HG03196 (cell line): ENCODE results near the gene CCDC167.
"Not testable (repeated sequence)": the region's sequence is repeated elsewhere in the genome, so short reads cannot be mapped to it uniquely, and the experiment has no call there.

Experiments used
- ATAC-seq: cut with Tn5 transposase; IDR thresholded peaks from one replicate; pipeline ENCODE4 v1.9.1; 2021; ENCODE audit not compliant: unreplicated experiment

The CCDC167 gene

DNA sequence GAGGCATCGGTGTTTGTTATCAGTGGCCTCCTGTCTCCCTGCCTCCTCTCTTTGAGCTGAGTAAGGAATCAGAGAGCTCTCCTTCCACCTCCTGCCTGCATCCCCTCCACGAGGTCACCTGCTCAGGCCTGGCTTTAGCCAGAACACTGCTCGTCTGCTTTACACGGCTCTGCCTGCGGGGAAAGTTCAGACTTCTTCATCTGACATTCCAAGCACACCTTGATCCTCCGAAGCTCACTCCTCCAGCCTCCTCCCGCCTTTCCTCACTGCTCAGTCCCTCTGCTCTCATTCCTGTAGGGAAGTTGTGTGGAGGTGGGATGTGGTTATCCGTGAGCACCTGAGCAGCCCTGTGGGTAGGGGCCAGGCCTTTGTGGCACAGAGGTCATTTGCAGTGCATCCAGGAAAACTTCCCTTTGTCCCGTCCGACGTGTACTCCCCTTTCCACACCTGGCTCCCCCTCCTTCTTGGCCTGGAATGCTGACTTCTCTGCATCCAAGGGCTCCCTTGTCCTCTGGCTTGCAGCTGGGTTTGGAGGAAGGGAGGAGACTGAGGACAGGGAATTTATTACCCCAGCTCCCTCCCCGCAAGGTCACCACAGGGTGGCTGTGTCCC, 12.8 kb upstream of the CCDC167 start:
- no peak for ATAC-seq

DNA sequence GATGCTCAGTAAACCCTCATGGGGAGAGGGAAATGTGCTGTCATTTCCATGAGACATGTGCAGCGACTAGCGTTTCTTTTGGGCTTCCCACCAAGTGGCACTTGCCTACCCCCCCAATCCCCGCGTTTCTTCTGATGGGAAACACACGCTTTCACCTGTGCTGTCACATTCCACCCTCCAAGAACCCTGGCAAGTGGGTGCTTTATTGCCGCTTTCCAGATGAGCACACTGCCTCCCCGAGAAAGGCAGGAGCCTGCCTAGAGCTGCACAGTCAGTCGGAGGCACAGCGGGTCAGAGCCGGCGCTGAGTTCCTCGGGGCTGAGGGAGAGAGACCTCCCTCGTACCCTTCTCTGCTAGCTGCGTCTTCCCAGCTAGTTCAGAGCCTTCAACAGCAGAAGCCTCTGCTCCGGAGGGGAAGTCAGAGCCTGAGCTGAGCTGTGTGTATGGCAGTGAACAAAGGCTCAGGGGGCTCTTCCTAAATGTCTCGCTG, 12.3 kb upstream of the CCDC167 start:
- ATAC-seq: no peak

DNA sequence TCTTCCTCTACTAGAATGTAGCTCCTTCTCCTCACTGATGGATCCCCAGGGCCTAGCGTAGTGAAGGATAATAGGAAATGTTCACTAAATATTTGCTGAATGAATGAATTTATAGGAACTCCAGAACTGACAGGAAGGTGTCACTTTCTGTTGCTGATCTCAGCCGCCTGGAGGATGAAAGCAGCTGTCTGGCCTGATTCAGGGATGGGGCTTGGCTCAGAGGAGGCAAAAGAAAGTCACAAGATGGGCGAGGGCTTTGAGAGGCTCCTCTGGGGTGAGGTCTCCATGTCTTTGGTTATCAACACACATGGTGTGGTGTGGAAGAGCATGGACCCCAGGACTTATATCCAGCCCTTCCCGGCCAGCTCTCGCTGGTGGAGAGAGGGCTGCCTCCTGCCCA, 11.5 kb upstream of the CCDC167 start:
- no peak for ATAC-seq

DNA sequence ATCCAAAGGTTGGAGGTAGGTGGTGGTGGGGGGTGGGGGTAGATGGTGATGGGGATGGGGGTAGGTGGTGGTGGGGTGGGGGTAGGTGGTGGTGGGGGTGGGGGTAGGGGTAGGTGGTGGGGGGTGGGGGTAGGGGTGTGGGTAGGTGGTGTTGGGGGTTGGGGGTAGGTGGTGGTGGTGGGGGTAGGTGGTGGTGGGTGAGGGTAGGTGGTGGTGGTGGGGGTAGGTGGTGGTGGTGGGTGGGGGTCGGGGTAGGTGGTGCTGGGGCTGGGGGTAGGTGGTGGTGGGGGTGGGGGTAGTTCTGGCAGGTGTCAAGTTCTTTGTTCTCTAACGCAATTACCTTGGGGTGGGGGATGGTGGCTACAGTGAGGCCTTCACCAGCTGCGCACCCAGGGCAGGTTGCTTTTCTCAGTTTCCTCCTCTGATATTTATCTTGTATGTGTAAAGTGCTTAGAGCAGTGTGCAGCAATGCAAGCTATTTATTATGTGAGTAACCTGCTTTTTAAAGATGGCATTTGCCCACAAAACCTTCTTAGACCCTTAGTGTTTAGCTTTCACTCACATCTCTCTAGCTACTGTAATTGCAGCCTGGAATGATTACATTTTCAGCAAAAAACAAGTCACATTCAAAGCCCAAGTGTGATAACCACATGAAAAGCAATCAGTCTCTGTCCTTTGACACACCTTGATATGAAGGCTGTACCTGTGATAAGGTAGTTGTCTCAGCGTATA, 8.2 kb upstream of the CCDC167 start:
- ATAC-seq: no peak

DNA sequence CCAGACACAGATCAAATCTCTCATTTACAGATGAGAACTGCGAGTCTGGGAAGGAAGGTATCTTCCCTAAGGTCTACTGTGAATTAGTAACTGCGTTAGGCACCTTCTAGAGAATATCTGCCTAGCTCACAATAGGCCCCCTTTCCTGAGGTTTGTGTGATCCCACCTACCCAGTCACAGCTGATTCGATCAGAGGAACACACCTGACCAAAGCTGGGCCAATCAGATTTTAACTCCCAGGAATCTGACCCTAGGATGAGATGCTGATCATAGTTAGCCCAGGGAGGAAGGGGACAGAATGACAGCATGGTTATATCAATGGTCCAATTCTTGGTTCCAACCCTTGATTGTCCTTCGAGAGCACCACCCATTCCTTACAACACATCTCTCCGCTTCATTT, 7.4 kb upstream of the CCDC167 start:
- ATAC-seq: no peak

DNA sequence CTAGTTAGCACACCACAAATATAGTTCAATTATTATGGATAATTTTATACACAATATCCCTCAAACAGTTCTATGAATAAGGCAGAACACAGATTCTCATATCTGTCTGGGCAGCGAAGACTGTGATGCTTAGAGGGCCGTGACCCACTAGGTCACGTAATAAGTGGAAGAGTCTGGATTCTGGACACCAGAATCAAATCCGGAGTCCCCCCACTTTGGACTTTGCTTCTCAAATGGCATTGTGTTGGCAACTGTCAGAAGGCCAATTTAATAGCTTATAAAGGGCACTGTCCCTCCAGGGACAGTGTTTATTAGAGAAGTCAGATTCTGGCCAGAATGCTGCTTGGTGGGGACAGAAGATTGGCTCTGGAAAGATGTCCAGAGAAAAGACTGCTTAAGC, 6.8 kb upstream of the CCDC167 start:
- ATAC-seq: no peak

DNA sequence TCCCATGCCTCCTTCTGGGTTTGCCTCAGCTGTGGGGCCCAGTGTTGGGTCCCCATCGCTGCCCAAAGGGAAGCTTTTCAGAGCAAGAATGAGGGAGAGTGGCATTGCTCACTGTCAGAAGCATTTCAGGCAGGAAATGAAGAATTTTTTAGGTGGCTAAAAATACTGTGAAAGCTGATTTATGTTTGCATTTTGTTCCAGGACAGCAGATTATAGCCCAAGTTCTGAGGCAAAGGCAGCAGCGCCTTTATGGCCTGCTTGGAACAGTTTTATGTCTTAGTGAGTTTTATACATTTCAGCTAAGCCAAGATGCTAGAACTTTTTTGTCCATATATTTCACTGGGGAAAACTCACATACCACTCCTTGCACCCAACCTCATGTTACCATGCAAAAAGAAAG, 4.3 kb upstream of the CCDC167 start:
- ATAC-seq: no peak

DNA sequence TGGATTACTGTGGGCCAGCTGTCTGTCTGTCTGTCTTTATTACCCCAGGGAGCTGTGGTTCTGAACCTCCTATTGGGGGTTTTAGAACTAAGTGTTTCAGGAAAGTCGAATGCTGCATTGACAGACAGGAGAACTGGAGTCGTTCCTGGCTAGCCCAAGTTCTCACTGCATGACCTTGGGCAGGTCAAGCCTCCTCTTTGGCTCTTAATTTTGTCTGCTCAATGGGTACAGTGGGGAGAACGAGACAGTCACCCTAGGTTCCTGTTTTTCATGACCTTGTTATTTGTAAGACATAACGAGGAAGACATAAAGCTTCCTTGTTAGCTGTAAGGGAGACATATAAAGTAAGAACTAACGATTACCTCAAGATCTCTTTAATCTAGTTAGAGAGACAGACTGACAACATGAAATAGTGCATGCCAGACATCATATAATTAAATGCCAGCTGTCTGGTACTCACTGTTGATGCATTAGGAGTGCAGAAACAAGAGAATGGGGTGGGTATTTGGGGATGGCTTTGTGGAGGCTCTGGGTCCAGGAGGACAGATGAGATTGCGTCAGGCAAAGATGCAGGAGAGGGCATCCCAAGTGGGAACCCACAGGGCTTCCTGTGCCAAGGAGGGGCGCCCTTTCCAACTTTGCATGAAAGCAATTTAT, 3.7 kb upstream of the CCDC167 start:
- no peak for ATAC-seq

DNA sequence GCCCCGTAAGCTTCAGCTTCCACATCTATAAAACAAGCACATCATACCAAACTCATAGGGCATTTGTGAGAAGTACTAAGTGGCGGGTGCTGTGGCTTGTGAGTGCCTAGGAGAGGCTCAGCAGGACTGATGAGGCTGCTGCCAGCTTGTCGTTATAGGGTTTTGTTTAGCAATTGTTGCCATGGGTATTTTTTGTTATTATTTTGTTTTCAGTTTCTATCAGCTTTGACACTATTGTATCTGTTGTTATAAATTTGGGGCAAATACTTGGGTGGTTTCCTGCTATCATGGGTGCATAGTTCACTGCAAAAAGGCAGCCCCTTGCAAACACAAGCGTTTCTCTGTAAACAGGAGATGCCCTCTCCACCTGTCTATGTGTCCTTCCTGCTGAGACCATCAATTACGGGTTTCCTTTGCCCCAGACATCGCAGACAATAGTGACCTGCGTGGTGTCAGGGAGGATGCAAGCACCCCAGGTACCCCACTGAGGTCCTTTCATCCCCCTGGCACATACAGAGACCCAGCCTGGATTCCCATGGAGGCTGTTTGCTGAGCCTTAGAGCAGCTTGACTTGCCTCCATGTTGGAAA, 3.1 kb upstream of the CCDC167 start:
- ATAC-seq: no peak

DNA sequence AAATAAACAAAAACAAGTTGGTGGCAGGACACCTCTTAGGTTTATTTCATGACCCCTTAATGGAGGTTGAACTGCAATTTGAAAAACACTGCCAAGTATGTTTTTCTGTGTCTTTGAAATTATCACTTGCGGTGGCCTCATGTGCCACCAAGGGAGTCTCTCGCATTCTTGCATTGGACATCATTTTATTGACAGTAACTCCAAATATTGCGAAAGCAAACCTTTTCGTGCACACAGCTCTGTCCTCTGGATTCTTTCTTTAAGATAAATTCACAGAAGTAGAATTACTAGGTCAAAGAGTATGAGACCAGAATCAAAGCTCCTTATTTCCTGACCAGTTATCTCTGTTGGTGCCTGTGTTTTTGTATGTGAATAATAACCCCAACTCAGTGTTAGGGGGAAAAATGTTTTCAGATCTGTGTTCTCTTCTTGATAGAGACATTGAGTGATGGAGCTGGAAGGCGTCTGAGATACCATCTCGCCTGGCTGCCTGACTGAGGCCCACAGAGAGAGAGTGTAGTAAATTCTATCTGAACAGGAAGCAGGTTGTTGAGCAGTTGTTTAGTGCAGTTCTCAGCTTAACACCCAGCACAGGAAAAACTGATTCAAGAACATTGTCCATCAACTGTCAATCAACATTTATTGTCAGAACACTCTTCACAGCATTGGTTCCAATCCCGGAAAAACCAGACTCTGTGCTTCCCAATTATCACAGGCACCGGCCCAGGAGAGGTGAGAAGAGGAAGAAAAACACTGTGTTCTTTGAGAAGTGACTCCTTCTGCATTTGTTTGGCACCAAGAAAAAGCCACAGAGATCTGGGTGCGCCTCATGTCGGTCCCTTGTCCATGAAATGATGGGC, 2.2 kb upstream of the CCDC167 start:
- ATAC-seq: no peak

DNA sequence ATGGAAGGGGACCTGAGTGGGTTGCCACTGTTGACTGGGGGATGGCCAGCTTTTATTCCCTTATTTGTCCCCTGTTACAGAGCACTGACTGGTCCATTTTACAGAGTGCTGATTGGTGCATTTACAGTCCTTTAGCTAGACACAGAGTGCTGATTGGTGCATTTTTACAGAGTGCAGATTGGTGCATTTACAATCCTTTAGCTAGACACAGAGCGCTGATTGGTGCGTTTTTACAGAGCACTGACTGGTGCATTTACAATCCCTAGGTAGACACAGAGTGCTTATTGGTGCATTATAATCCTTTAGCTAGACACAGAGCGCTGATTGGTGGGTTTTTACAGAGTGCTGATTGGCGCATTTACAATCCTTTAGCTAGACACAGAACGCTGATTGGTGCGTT, 1.2 kb upstream of the CCDC167 start:
- not testable (repeated sequence) for ATAC-seq

DNA sequence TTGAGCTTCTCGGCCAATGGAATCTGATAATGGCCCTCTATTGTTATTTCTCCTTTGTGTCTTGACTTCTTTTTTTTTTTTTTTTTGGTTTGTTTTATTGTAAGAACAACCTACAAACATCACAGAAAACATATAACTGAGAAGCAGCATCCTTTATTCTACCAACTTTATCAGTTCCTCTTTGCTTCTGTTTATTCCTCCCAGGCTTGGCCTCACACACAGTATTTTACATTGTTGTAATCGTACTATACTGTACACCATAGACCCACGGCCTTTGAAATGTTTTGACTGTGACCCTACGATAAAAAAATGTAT, 558 bp upstream of the CCDC167 start:
- no peak for ATAC-seq

DNA sequence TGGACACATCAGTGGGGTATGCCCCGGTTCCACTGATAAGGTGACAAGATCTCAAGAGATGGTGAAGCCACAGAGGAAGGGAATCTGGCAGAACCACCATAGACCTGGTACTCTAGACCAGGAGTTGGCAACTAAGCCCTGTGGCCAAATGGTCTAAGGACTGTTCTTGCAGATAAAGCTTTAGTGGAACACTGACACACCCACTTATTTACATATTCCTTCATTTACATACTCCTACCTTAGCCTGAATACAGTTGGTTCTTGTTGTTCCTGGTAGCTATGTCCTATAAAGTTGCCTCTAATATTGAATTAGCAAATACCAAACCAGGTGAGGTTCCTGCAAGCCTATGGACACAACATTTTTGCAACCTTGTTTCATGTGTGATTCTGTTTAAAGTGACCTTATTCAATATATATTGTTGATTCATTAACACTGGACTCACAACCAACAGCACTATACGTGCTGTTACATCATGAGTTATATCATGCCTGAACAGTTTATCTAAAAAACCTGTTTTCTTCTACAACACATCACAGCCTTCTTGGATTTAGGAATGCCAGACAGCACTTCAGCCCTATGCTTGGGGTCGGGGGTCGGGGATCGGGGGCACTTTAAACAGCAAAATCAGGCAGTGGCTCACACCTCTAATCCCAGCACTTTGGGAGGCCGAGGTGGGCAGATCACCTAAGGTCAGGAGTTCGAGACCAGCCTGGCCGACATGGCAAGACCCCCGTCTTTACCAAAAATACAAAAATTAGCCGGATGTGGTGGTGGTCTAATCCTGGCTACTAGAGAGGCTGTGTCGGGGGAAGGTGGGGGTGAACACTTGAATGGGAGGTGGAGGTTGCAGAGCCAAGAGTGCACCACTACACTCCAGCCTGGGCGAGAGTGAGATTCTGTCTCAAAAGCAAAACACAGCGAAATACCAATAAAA, 2.5 kb downstream of the CCDC167 start:
- no peak for ATAC-seq

DNA sequence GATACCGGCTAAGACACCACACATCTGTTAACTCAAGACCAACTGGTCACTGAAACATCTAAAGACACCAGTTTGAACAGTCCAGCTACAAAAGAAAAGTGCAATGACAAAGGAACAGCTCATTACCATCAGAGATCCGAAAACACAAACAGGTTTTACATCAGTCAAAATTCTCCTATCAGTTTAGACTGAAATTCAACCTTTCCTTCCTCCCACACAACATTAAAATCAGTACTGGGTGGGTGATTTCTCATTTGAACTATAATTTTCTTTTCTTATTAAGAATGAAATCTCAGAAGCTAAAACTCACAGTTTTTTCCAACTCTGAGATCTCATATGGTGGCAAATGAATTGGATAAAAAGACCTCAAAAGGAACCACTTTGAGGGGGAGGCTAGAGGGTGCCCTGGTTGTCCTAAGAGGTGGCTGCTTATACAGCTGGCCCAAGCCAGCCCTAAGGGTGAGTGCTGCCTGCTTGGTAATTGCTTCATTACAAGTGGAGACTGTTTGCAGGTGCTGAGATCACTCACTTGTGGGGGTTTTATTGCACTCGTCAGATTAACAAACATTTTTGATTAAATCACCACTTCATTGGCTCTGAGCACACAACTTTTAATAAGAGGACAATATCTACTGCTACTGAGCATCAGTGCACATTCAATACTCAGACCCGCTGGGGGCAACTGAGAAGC, 4.3 kb downstream of the CCDC167 start:
- ATAC-seq: no peak

DNA sequence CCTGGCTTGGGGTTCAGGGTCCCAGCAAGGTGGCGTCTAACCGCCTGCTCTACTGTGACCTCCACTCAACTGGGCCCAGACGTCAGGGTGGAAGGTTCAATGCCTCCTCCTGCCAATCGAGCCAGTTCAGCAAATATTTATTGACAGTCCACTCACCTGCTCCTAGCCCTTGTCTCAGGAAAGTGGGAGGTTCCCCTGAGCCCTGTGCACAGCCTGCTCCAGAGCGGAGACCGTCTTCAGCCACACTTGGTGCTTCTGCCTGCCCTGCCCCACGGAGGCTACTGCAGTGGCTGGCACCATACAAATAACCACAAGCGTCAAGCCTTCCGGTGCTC, 6.1 kb downstream of the CCDC167 start:
- ATAC-seq: no peak

DNA sequence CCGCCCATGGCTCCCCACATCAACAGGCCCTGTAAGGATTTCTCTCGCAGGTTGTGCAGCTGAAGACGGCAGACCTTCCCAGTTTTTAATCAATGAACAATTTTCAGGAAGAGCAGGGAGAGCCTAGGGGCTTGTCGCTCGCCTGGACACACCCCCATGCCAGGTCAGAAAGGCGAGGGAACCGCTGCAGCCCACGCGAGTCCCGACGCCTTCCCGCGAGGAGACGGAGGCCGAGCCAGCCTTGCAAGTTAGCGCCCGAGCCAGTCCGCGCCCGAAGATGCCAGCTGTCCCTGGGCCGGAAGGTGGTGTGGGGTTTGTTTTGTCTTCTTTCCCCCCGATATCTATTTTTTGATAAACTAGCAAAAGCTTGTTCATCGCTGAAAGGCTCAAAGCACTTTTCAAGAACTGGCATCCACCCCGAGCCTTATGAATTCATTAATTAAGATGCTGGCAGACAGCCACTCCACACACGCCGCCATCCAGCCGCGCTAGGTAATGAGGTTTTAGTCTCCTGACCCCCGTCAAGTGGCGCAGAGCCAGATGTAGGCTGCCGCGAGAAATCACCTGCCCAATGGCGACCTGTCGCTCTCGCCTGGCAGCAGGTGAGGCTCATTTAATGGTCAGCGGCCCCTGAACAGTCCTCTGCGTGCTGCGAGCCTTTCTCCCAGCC, 6.6 kb downstream of the CCDC167 start:
- no peak for ATAC-seq

DNA sequence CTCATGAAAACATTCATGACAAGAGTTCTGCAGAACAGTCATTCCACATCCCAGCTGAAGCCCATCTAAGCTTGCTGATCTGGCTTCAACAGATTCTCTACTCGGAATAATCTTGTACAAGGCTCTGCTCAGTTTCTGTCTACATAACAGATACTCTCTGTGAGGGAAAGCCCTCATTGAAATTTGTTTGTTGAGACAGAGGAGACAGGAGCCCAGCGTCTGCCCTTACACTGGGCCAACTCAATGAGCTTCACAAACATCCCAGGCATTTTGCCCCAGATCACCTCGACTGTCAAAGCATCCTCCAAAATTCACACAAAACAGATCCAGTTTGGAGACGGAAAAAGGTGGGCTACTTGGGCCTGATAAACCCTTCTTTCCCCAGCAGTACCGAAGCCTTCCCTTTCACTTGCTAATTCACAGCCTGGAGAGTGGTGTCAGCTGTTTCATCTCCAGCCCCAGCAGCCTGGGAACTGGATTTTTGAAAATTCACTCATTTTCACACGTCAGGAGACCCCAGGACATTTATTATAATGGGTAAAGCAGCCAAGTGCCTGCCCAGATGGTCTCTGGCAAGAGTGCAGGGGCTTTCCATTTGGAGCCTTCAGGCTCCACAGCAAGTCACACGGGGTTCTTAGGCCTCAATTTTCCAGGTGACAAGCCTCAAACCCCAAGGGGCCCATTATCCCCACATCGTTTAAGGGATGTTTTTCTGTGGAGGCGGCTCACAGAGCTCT, 7.3 kb downstream of the CCDC167 start:
- ATAC-seq: no peak

DNA sequence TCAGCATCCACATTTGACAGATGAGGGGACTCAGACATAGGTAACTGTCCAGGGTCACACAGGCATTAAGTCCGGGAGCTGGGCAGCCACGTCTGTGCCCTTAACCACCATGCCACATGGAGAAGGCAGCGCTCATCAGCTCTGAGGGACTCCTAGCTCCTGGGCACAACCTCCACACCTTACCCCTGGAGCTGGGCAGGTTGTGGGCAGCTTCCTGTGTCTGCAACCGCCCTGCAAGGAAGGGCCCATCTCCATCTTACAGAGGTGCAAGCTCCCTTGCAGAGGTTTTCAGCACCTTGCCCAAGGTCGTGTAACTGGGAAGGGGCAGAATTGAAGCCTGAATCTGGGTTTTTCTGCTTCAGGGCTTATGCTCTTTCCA, 7.9 kb downstream of the CCDC167 start:
- no peak for ATAC-seq
